Measurements from ENCODE around the gene THAP7. TPM values are rescaled to one million over a fixed set of nuclear protein-coding genes. Genes with fewer than 3 reads are reported as not detected.

THAP7 gene
- total RNA-seq, 4 donors from 2014 or later = 16.2 to 45.9 (median 30.9) TPM

GRCh38 chr22:20995329-20996030, 6.4 kb downstream of the THAP7 start:
- Histone ChIP-seq H3K9me3 (no peaks in the 10 kb centered on the region), H3K36me3 (no peaks in the 10 kb centered on the region), H3K27ac (no peak overlapping the region), H3K4me1 (peaks cover 0 to 8% of the 10 kb centered on the region in 2 donors), H3K27me3 (no peaks in the 10 kb centered on the region), H3K4me3 (no peak overlapping the region)
- TF ChIP-seq POLR2A (IDR thresholded peaks at IDR 0.05) = no peak
- TF ChIP-seq CTCF (IDR thresholded peaks at IDR 0.05) = no peak
- DNase-seq = no peak
- intact Hi-C loops (cut with DNase I; ENCODE audit: low total_unique reads) = no loop called here

GRCh38 chr22:20994902-20995241, 7.0 kb downstream of the THAP7 start:
- Histone ChIP-seq H3K27ac (no peak overlapping the region), H3K36me3 (no peaks in the 10 kb centered on the region), H3K9me3 (no peaks in the 10 kb centered on the region), H3K4me1 (peaks cover 0 to 2% of the 10 kb centered on the region in 2 donors), H3K27me3 (no peaks in the 10 kb centered on the region), H3K4me3 (no peak overlapping the region)
- no peak for TF ChIP-seq POLR2A (IDR thresholded peaks at IDR 0.05)
- no peak for TF ChIP-seq CTCF (IDR thresholded peaks at IDR 0.05)
- no peak for DNase-seq
- intact Hi-C loops (cut with DNase I; ENCODE audit: low total_unique reads) = no loop called here

GRCh38 chr22:20994128-20994901, 7.6 kb downstream of the THAP7 start:
- no peak for DNase-seq
- Histone ChIP-seq H3K27ac (no peak overlapping the region), H3K9me3 (no peaks in the 10 kb centered on the region), H3K4me3 (no peak overlapping the region), H3K4me1 (no peaks in the 10 kb centered on the region), H3K27me3 (no peaks in the 10 kb centered on the region), H3K36me3 (no peaks in the 10 kb centered on the region)
- intact Hi-C loops (cut with DNase I; ENCODE audit: low total_unique reads) = no loop called here
- TF ChIP-seq POLR2A (IDR thresholded peaks at IDR 0.05) = no peak
- no peak for TF ChIP-seq CTCF (IDR thresholded peaks at IDR 0.05)

- Histone ChIP-seq H3K4me3 (no peak overlapping the region), H3K27ac (no peak overlapping the region), H3K9me3 (no peaks in the 10 kb centered on the region), H3K4me1 (no peaks in the 10 kb centered on the region), H3K27me3 (no peaks in the 10 kb centered on the region), H3K36me3 (no peaks in the 10 kb centered on the region)
- intact Hi-C loops (cut with DNase I; ENCODE audit: low total_unique reads) = no loop called here
- TF ChIP-seq CTCF (IDR thresholded peaks at IDR 0.05) (no peak), POLR2A (IDR thresholded peaks at IDR 0.05) (no peak)
- no peak for DNase-seq
Measured at GRCh38 chr22:20993304-20994127, 8.4 kb downstream of the THAP7 start.

Measured in uterus (tissue), 4 donors.